Retinal pigment epithelial cell (primary cell): ENCODE results near the gene WHRN.
A peak's percentile ranks its signal among the peaks of the same experiment; 100 is the strongest.

Experiments
- DNase-seq: peaks from one replicate; pipeline ENCODE4 v3.0.0-alpha.2; 2010; ENCODE audit warnings: low read depth
- H3K4me3 ChIP-seq: 2 replicates; pipeline ENCODE4 v1.5.1; 2011; ENCODE audit warnings: mild to moderate bottlenecking, low read length, control low read depth, moderate library complexity
- CTCF ChIP-seq: conservative IDR thresholded peaks from 2 replicates; pipeline ENCODE4 v1.5.1; 2011; ENCODE audit warnings: low read depth, low read length, control low read depth, inconsistent platforms

WHRN gene

GRCh38 chr9:114545055-114545454, 39.8 kb upstream of the WHRN start:
- DNase-seq: no peak
- no peak for TF ChIP-seq CTCF
- no peak overlapping the region for H3K4me3 ChIP-seq

- TF ChIP-seq CTCF: no peak
- no peak overlapping the region for H3K4me3 ChIP-seq
- DNase-seq: no peak
These were observed 34.6 kb upstream of the WHRN start for GRCh38 chr9:114539701-114540380.

GRCh38 chr9:114538241-114538640, 33.0 kb upstream of the WHRN start:
- H3K4me3 ChIP-seq: no peak overlapping the region
- DNase-seq: no peak
- TF ChIP-seq CTCF: peak; percentile 13

- H3K4me3 ChIP-seq: peak overlapping the region; percentile 33
These were observed 27.4 kb upstream of the WHRN start for GRCh38 chr9:114532561-114533237.

GRCh38 chr9:114529285-114529684, 24.0 kb upstream of the WHRN start:
- no peak overlapping the region for H3K4me3 ChIP-seq
- TF ChIP-seq CTCF: no peak
- no peak for DNase-seq

More at GRCh38 chr9:114532561-114533237, 27.4 kb upstream of the WHRN start:
- peak; percentile 53 for DNase-seq
- no peak for TF ChIP-seq CTCF

- TF ChIP-seq CTCF: no peak
These were observed 21.5 kb upstream of the WHRN start for GRCh38 chr9:114526807-114527206.

GRCh38 chr9:114525513-114525912, 20.2 kb upstream of the WHRN start:
- DNase-seq: peak; percentile 64
- no peak for TF ChIP-seq CTCF
- H3K4me3 ChIP-seq: no peak overlapping the region

More at GRCh38 chr9:114526807-114527206, 21.5 kb upstream of the WHRN start:
- no peak for DNase-seq
- no peak overlapping the region for H3K4me3 ChIP-seq
